Thyroid gland (tissue), 4 donors: ENCODE data around the gene AGBL3. TPM values are rescaled to one million over a fixed set of nuclear protein-coding genes. Genes with fewer than 3 reads are reported as not detected.

ENCODE experiments used
- DNase-seq, 2 donors: peaks; one replicate each; pipeline ENCODE4 v3.0.0-alpha.2; 2019
- H3K27ac ChIP-seq, 3 donors: fragments of 200-600 bp; sonication (generic); 1 replicate in 2 of 3; 2 replicates in 1 of 3; pipeline ENCODE4 v1.5.1; 2016 to 2019; ENCODE audit warnings: mild to moderate bottlenecking in 1 of 3, moderate library complexity in 1 of 3
- H3K27me3 ChIP-seq: fragments of 200-600 bp; sonication (generic); one replicate; pipeline ENCODE4 v1.5.1; 2019
- H3K36me3 ChIP-seq, 2 donors: fragments of 200-600 bp; sonication (generic); one replicate each; pipeline ENCODE4 v1.5.1; 2016 to 2019
- H3K4me1 ChIP-seq, 2 donors: fragments of 200-600 bp; sonication (generic); one replicate each; pipeline ENCODE4 v1.5.1; 2017 to 2019
- H3K4me3 ChIP-seq, 3 donors: fragments of 200-600 bp; sonication (generic); replicated peaks in 1 of 3; 1 replicate in 2 of 3; 2 replicates in 1 of 3; pipeline ENCODE4 v1.5.1; 2016; ENCODE audit warnings: mild to moderate bottlenecking in 1 of 3
- H3K9me3 ChIP-seq: fragments of 200-600 bp; sonication (generic); one replicate; pipeline ENCODE4 v1.5.1; 2017
- CTCF ChIP-seq, 6 experiments: fragments of 200-600 bp in 3 of 6; fragments of 450-650 bp in 3 of 6; sonication (generic) in 3 of 6; IDR thresholded peaks; one replicate each; pipeline ENCODE4 v1.5.1; 2016 to 2019; ENCODE audit warnings: antibody characterized with exemption in 6 of 6, mild to moderate bottlenecking in 2 of 6, inconsistent platforms in 1 of 6, moderate library complexity in 1 of 6
- POLR2A ChIP-seq, 2 donors: fragments of 450-650 bp; IDR thresholded peaks; one replicate each; pipeline ENCODE4 v1.6.1; 2017; ENCODE audit warnings: antibody characterized with exemption in 2 of 2, mild to moderate bottlenecking in 2 of 2, moderate library complexity in 1 of 2
- WGBS, 2 donors: methylation state at CpG; one replicate each; pipeline ENCODE4 v1.1.5; 2017; 5-methylcytosine and 5-hydroxymethylcytosine counted together
- intact Hi-C: fragments of 100-400 bp; cut with DNase I; formaldehyde crosslinking; loops from one replicate; pipeline ENCODE4 v1.15.1; 2023
- total RNA-seq, 4 donors: library from RNA; depleted of rRNA; stranded (reverse); fragments of >200 nt; gene quantifications; one replicate each; pipeline ENCODE4 v1.2.3, GENCODE V29; 2016

AGBL3 gene
- total RNA-seq, 4 donors from 2014 or later: 3.6 to 5.0 (median 4.1) TPM

DNA sequence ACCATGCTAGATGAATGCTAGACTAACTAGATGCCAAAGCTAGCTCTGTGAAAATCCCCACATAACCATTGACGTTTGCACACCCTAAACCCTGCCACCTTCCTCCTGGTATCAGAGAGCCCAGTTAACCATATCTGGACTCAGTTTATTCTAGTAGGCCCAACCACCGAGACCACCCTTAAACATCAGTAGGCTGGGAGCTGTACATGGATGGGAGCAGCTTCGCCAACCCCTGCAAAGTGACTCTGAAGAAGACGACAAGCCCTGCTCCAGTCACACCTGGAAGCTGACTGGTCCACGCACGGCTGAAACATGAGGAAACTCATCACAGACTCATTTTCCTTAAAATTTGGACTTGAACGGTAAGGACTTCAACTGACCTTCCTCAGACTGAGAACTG, 188.6 kb downstream of the AGBL3 start:
- DNase-seq: no peak
- peaks cover 0 to 8% of the 10 kb centered on the region in 2 donors for H3K4me1 ChIP-seq
- no peak for TF ChIP-seq POLR2A (IDR thresholded peaks at IDR 0.05)
- no peak for TF ChIP-seq CTCF (IDR thresholded peaks at IDR 0.05)
- intact Hi-C loops: loop anchor here (5.0 kb wide), 1 partner anchor 188 kb away; the partner anchor contains the start of gene AGBL3
- no peak overlapping the region for H3K4me3 ChIP-seq
- WGBS, 2 donors: 96 to 97% methylated on average over 7 of the region's 7 CpGs
- H3K27me3 ChIP-seq: no peaks in the 10 kb centered on the region
- H3K9me3 ChIP-seq: no peaks in the 10 kb centered on the region
- H3K27ac ChIP-seq: no peak overlapping the region
- H3K36me3 ChIP-seq: no peaks in the 10 kb centered on the region

DNA sequence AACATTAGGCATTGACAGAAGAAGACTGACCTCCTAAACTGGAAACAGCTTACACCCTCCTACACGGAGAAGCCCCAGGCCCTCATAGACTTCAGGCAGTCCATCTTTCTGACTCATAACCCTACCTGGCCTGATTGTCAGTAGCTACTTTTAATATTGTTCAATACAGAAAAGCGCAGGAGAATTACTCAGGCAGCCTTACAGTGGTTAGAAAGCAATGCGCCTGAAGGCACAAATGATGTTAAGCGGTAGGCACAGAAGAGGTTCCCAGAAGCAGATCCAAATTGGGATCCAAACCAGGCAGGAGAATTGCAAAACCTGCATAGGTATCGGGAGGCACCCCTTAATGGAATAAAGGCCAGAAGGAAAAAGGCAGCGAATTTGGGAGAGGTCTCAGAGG, 189.6 kb downstream of the AGBL3 start:
- H3K27me3 ChIP-seq: no peaks in the 10 kb centered on the region
- no peaks in the 10 kb centered on the region for H3K9me3 ChIP-seq
- peaks cover 0 to 8% of the 10 kb centered on the region in 2 donors for H3K4me1 ChIP-seq
- 94 to 95% methylated on average over 6 of the region's 6 CpGs for WGBS, 2 donors
- no peak overlapping the region for H3K4me3 ChIP-seq
- H3K27ac ChIP-seq: no peak overlapping the region
- intact Hi-C loops: no loop called here
- no peak for TF ChIP-seq CTCF (IDR thresholded peaks at IDR 0.05)
- TF ChIP-seq POLR2A (IDR thresholded peaks at IDR 0.05): no peak
- no peaks in the 10 kb centered on the region for H3K36me3 ChIP-seq
- DNase-seq: no peak

GRCh38 chr7:135177028-135177696, 190.9 kb downstream of the AGBL3 start:
- H3K4me1 ChIP-seq: no peaks in the 10 kb centered on the region
- WGBS, 2 donors: 95 to 96% methylated on average over 9 of the region's 9 CpGs
- H3K4me3 ChIP-seq: no peak overlapping the region
- H3K36me3 ChIP-seq: no peaks in the 10 kb centered on the region
- no peaks in the 10 kb centered on the region for H3K27me3 ChIP-seq
- H3K27ac ChIP-seq: no peak overlapping the region
- no peak for TF ChIP-seq POLR2A (IDR thresholded peaks at IDR 0.05)
- no peak for TF ChIP-seq CTCF (IDR thresholded peaks at IDR 0.05)
- no peaks in the 10 kb centered on the region for H3K9me3 ChIP-seq
- intact Hi-C loops: no loop called here
- DNase-seq: no peak

DNA sequence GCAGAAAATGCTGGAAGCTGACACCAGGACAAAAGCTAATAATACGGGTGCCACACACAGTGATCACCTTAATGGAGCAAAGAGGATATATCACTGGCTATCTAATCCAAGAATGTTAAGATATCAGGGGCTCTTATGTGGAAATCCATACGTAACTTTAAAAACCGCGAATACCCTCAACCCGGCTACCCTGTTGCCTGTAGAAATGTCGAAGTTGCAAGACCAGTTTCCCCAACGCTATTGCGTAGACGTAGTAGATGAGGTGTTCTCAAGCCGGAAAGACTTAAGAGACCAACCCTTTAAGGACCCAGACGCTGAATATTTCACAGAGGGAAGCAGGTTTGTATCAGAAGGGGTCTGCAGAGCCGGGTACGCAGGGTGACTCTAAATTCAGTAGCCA, 192.1 kb downstream of the AGBL3 start:
- Histone ChIP-seq H3K4me1 (no peaks in the 10 kb centered on the region), H3K9me3 (no peaks in the 10 kb centered on the region), H3K27me3 (no peaks in the 10 kb centered on the region), H3K27ac (no peak overlapping the region), H3K36me3 (no peaks in the 10 kb centered on the region), H3K4me3 (no peak overlapping the region)
- DNase-seq: no peak
- TF ChIP-seq CTCF (IDR thresholded peaks at IDR 0.05) (no peak), POLR2A (IDR thresholded peaks at IDR 0.05) (no peak)
- 88 to 89% methylated on average over 13 of the region's 13 CpGs for WGBS, 2 donors
- intact Hi-C loops: no loop called here

GRCh38 chr7:135179321-135179925, 193.1 kb downstream of the AGBL3 start:
- Histone ChIP-seq H3K27me3 (no peaks in the 10 kb centered on the region), H3K4me3 (no peak overlapping the region), H3K27ac (no peak overlapping the region), H3K9me3 (no peaks in the 10 kb centered on the region), H3K4me1 (no peaks in the 10 kb centered on the region), H3K36me3 (peaks cover 1 to 5% of the 10 kb centered on the region in 2 donors)
- DNase-seq: no peak
- 94 to 98% methylated on average over 8 of the region's 8 CpGs for WGBS, 2 donors
- intact Hi-C loops: no loop called here
- TF ChIP-seq POLR2A (IDR thresholded peaks at IDR 0.05): no peak
